Liver (tissue), 3 donors: ENCODE results near the gene PRSS1.

Source experiments
- CTCF ChIP-seq: fragments of 150-350 bp; IDR thresholded peaks from 2 replicates; pipeline ENCODE4 v1.5.1; 2017; ENCODE audit warnings: improper control_type of control experiment, low read depth, low read length; ENCODE audit not compliant: missing input control
- FOXA1 ChIP-seq: IDR thresholded peaks from 2 replicates; pipeline ENCODE4 v1.6.1; 2016; ENCODE audit warnings: antibody characterized with exemption
- GABPA ChIP-seq, 2 donors: IDR thresholded peaks in 1 of 2; conservative IDR thresholded peaks in 1 of 2; 2 replicates each; pipeline ENCODE4 v1.6.1; 2016; ENCODE audit warnings: antibody characterized with exemption in 2 of 2, mild to moderate bottlenecking in 1 of 2, moderate library complexity in 1 of 2
- MAX ChIP-seq: IDR thresholded peaks from 2 replicates; pipeline ENCODE4 v1.6.1; 2016; ENCODE audit warnings: antibody characterized with exemption
- REST ChIP-seq: IDR thresholded peaks from 2 replicates; pipeline ENCODE4 v1.6.1; 2016; ENCODE audit warnings: antibody characterized with exemption, mild to moderate bottlenecking
- donor health status: healthy.
- donor health status: healthy.

GRCh38 chr7:142795339-142795863 lies 46.1 kb downstream of the PRSS1 start:
- TF ChIP-seq GABPA (IDR thresholded peaks at IDR 0.05 in 1 of 2, conservative IDR thresholded peaks at IDR 0.05 in 1 of 2): no peak
- no peak for TF ChIP-seq FOXA1
- TF ChIP-seq CTCF: no peak
- no peak for TF ChIP-seq MAX
- no peak for TF ChIP-seq REST
